ENCODE measurements around the gene SORCS2.

The SORCS2 gene

GRCh38 chr4:7726665-7727413 is 534.5 kb downstream of the SORCS2 start:
- DNase-seq: no peak

DNA sequence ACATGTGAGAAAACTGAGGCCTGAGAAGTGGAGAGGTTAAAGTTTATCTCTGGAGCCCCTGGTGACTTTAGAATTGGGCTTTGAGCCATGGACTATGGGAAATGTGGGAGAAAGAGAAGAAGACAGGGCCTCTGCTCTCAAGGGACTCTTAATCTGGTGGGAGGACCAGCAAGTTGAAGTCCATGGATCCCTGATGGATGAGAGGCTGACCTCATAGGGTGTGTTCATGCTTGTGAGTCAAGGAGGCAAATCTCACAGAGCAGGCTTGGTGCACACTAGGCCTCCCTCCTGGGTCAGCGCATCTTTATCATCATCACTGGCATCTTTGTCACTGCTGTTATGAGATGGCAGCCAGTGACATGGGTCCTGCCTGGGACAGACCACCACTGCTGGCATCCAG is 535.4 kb downstream of the SORCS2 start:
- no peak for DNase-seq

GRCh38 chr4:7731437-7731836 is 539.1 kb downstream of the SORCS2 start:
- DNase-seq: no peak

GRCh38 chr4:7732263-7732662 is 539.9 kb downstream of the SORCS2 start:
- DNase-seq: no peak

- DNase-seq: no peak
Measured at GRCh38 chr4:7733201-7733600, 540.9 kb downstream of the SORCS2 start.

DNA sequence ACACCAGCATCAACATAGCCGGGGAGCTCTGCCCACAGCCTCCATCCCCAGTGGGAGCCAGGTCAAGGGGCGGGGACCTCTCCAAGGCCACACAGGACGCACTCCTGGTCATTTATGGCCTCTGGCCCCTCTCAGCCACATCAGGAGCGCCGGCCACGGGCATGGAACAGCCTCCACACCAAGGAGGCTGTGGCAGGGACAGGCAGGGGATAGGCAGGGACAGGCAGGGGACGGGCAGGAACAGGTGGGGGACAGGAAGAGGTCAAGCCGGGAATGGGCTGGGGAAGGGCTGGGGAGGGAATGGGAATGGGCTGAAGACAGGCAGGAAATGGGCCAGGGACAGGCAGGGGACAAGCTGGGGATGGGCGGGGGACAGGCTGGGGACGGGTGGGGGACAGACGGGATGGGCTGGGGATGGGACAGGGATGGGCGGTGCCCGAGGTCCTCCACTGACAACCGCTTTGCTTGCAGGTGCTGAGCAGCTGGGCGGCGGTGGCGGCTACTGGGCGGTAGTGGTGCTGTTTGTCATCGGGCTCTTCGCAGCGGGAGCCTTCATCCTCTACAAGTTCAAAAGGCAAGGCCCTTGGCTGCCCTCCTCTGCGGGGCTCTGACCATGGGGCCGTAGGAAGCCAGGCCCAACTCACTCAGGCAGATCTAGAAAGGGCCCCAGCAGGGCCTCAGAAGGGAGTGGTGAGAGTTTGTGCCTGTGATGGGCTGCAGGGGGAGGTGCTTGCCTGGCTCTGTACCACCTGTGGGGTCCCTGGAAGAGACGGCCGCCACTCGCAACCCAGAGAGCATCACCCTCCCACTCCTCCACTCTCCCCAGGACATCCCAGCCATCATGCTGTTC is 541.7 kb downstream of the SORCS2 start:
- no peak for DNase-seq

DNA sequence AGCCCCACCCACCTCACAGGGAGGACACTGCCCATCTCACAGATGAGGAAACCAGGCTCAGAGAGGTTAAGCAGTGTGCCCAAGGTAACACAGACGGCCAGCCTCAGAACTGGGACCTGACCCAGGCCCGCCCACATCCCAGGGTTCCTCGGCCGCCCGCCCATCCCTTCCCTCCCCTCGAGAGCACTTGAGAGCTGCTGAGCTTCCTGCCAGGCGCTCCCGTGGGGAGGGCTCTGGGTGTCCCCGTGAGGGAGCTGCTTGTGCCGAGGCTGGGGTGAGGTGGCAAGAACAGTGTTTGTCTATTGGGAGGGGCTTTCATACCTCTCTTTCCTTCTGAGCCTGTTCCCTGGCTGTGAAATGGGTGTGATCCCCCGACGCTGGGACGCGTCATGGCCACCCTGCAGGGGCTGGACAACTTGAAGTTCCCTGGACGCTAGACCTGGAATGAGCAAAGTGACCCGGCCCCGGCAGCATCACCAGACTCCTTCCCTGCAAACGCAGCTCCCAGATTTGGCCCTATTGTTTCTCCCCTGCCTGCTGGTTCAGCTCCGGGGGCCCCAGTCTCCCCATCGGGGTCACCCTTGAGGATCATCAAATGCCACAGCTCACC is 542.4 kb downstream of the SORCS2 start:
- no peak for DNase-seq

GRCh38 chr4:7735395-7735794 is 543.1 kb downstream of the SORCS2 start:
- no peak for DNase-seq

- no peak for DNase-seq
Measured at GRCh38 chr4:7735961-7736360, 543.6 kb downstream of the SORCS2 start.

DNA sequence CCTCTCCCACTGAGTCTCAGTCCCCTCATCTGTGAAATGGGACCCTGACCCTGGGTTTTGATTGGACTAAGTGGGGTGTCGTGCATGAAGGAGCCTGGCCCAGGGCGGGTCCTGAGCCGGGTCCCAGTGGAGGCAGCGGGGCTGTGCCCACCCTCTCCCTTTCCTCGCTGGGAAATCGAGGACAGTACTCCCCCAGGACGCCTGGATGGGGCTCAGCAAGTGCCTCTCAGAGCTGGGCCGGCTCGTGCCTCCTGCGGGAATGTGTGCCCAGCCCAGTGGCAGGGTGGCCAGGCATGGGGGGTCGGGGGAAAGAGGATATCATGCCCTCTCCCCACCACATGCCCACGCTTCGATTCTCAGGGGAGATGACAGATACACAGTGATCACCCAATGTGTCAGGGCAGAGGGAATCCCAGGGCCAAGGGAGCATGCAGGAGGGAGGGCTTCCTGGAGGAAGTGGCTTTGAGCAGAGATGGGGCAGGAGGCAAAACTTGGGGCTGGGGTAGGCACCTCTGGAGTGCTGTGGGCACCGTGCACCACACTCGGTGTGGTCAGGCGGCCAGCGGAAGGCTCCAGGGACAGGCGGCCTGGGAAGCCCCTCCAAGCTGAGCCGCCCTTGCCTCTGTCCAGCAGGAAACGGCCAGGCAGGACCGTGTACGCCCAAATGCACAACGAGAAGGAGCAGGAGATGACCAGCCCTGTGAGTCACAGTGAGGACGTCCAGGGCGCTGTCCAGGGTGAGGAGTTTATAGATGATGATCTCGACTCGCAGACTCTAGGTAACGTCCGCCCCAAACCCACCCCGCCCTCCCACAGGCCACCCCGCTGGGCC is 544.3 kb downstream of the SORCS2 start:
- no peak for DNase-seq

- no peak for DNase-seq
Measured at GRCh38 chr4:7737268-7737645, 544.9 kb downstream of the SORCS2 start.

GRCh38 chr4:7737752-7738457 is 545.6 kb downstream of the SORCS2 start:
- no peak for DNase-seq

GRCh38 chr4:7738458-7739076 is 546.2 kb downstream of the SORCS2 start:
- no peak for DNase-seq

DNA sequence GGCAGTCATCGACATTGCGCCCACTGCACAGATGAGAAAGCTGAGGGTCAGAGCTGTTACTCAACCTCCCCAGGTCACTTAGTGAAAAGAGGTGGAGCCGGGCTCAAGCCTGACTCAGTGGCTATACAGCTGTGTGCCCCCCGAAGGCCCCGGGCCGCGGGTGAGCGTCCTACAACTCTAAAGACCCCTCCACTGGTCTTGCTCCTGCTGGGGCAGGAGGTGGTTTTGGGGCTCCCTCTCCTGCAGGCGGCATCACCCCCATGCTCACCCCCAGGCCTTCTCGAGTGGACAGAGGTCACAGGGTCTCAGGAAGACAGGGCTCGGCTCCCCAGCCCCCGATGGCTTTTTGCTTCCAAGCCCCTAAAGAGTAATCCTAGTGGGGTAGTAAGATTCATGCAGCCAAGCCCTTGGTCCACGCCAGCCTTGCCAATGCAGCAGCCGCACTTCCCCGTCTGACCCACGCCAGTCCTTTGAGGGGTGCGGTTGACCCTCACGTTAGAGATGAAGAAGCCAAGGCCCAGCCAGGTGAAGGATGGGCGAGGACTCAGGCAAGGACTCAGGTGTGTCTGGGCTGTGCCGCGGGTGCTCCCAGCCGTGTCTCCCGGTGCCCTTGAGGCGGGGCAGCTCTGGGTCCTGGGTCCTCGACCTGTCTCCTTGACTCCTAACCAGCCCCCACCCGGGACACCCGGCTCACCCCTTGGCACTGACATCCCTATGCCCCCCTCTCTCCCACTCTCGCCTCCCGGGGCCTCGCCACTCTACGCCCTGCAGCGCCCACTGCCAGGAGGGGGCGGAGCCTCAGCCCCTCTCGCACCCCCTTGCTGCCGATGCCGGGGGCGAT is 547.0 kb downstream of the SORCS2 start:
- no peak for DNase-seq

DNA sequence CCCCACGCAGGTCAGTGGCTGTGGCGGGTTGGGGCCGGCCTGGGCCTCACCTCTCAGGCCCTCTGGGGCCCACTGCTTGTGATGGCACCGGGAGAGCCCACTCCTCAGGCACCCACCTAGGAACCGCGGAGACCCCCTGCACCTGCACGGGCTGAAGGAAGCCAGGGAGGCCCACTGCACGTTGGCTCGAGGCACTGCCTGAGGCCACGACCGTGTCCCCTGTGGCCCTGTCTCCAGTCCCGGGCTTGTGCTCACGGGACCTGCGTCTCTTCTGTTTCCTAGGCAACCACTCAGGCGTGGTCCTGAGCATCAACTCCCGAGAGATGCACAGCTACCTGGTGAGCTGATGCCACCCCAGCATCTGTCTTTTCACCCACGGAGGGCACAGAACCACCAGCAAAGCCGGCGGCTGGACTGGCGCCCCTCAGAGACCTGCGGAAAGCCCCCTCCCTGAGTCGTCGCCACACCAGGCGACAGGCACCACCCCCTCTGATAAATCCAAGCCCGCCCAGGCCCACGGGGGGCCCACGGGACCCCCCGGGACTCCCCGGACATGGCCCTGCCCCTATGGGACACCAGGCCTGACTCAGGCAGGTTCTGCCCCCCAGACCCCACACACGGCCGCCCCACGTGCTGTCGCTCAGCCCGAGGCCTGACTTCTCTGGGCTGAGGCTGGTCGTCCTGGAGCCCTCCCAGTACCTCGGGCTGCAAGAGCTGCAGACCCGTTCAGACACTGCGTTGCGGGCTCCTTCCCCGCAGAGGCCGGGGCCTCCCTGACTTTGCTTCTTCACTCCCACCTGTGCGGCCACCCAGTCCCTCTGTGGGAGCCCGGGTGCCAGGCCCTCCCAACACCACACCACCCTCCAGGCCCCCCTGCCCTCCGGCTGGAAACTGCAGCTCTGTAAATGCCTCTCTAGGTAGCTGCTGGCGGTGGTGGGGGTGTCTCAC is 547.9 kb downstream of the SORCS2 start:
- DNase-seq: no peak

- no peak for DNase-seq
Measured at GRCh38 chr4:7740866-7741525, 548.7 kb downstream of the SORCS2 start.

DNA sequence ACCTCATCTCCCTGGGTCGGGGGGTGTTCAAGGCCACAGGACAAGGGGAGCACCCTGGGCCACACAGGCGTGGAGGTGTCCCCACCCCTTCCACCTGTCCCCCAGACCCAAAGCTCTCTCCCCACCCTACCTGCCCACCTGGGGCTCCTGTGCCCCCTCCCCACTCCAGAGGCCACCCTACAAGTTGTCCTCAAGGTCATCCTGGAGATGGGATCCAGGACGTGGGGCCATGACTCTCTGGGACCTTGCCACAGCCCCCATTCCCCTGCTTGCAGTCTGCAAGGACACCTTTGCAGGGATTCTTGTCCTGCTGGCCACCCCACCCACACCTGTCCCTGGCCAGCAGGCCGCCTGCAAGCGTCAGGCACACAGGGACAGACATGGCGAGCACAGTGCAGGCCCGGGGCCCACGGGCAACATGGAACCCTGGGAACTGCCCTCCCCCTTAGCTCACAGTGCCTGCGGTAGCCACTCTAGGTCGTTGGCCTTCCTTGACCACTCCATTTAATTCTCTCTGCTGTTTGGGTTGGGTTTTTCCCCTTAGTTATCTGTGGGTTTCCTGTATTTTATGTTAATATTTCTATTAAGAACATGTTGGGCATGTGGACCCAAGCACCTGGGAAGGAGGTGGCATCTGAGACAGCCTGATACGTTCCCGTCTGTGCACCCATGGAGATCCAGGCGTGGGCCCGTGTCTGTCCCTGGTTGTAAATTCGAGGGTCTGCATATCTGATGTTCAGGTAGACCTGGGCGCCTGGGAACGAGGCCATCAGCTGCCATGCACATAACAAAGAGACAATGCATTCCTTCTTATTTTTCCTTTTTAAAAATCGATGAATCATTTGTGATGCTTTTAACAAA is 549.8 kb downstream of the SORCS2 start:
- DNase-seq: no peak

- no peak for DNase-seq
Measured at GRCh38 chr4:7742807-7743280, 550.5 kb downstream of the SORCS2 start.

Measured in left hindlimb (tissue), 1 donor.